GM23338 (cell line): ENCODE data around the gene LRP1B. TPM values are rescaled to one million over a fixed set of nuclear protein-coding genes. Genes with fewer than 3 reads are reported as not detected.

Source experiments
- ATAC-seq: fragments of 200-7000 bp; cut with Tn5 transposase; 3 replicates; pipeline ENCODE4 v1.9.1; 2020
- DNase-seq: peaks from one replicate; pipeline ENCODE4 v3.0.0-alpha.2; 2015; ENCODE audit warnings: low spot score
- H2AFZ ChIP-seq: fragments of 200-600 bp; sonication (generic); 2 replicates; pipeline ENCODE4 v1.8.0; 2016; ENCODE audit warnings: antibody characterized with exemption, mild to moderate bottlenecking, moderate library complexity
- H3F3A ChIP-seq: fragments of 200-600 bp; sonication (generic); replicated peaks from 2 replicates; pipeline ENCODE4 v1.8.0; 2017; ENCODE audit warnings: antibody characterized with exemption, mixed run types, low read depth
- H3K27ac ChIP-seq: fragments of 200-600 bp; sonication (generic); 2 replicates; pipeline ENCODE4 v1.6.1; 2016; ENCODE audit warnings: low read depth
- H3K27me3 ChIP-seq: fragments of 200-600 bp; sonication (generic); 2 replicates; pipeline ENCODE4 v1.8.0; 2016; ENCODE audit warnings: mild to moderate bottlenecking, mixed run types, moderate library complexity; ENCODE audit not compliant: insufficient read depth
- H3K36me3 ChIP-seq: fragments of 200-600 bp; sonication (generic); 2 replicates; pipeline ENCODE4 v1.8.0; 2016; ENCODE audit warnings: mild to moderate bottlenecking; ENCODE audit not compliant: insufficient read depth
- H3K4me1 ChIP-seq: fragments of 200-600 bp; sonication (generic); 2 replicates; pipeline ENCODE4 v1.8.0; 2016; ENCODE audit warnings: mild to moderate bottlenecking, moderate library complexity; ENCODE audit not compliant: insufficient read depth
- H3K4me2 ChIP-seq: fragments of 200-600 bp; sonication (generic); 2 replicates; pipeline ENCODE4 v1.7.1; 2017; ENCODE audit warnings: mixed run types
- H3K4me3 ChIP-seq: fragments of 200-600 bp; sonication (generic); 2 replicates; pipeline ENCODE4 v1.6.1; 2016; ENCODE audit warnings: mixed run types
- H3K79me2 ChIP-seq: fragments of 200-600 bp; sonication (generic); replicated peaks from 2 replicates; pipeline ENCODE4 v1.8.0; 2017; ENCODE audit warnings: mild to moderate bottlenecking; ENCODE audit not compliant: insufficient read depth
- H3K9me2 ChIP-seq: fragments of 200-600 bp; sonication (generic); 2 replicates; pipeline ENCODE4 v1.8.0; 2017; ENCODE audit not compliant: insufficient read depth
- H4K20me1 ChIP-seq: fragments of 200-600 bp; sonication (generic); replicated peaks from 2 replicates; pipeline ENCODE4 v1.8.0; 2017; ENCODE audit warnings: mild to moderate bottlenecking; ENCODE audit not compliant: insufficient read depth
- H3K27ac Mint-ChIP-seq: 2 replicates; pipeline ENCODE4 v1.8.0; 2020; ENCODE audit warnings: inconsistent platforms, mild to moderate bottlenecking, moderate library complexity, mixed read lengths
- H3K27me3 Mint-ChIP-seq: 3 replicates; pipeline ENCODE4 v1.8.0; 2022; ENCODE audit warnings: low read depth, mild to moderate bottlenecking, moderate library complexity, mixed read lengths, inconsistent platforms; ENCODE audit not compliant: insufficient read depth, poor library complexity
- H3K36me3 Mint-ChIP-seq: 3 replicates; pipeline ENCODE4 v1.8.0; 2021; ENCODE audit warnings: low read depth, mild to moderate bottlenecking, inconsistent platforms, moderate library complexity, mixed read lengths
- H3K4me1 Mint-ChIP-seq: 3 replicates; pipeline ENCODE4 v1.8.0; 2020; ENCODE audit warnings: mild to moderate bottlenecking, inconsistent platforms, mixed read lengths
- H3K4me3 Mint-ChIP-seq: 3 replicates; pipeline ENCODE4 v1.8.0; 2021; ENCODE audit warnings: moderate library complexity, mild to moderate bottlenecking, inconsistent platforms, mixed read lengths
- H3K9me3 Mint-ChIP-seq: 3 replicates; pipeline ENCODE4 v1.8.0; 2020; ENCODE audit warnings: moderate library complexity, mild to moderate bottlenecking, inconsistent platforms, mixed read lengths
- CREB1 ChIP-seq: fragments of 250-450 bp; sonication (Bioruptor Pico); IDR thresholded peaks from 2 replicates; pipeline ENCODE4 v1.5.0; 2020; ENCODE audit warnings: low read depth, mild to moderate bottlenecking, moderate library complexity
- EZH2phosphoT487 ChIP-seq: fragments of 200-600 bp; sonication (generic); IDR thresholded peaks from one replicate; pipeline ENCODE4 v1.8.1; 2018; ENCODE audit warnings: antibody characterized with exemption; ENCODE audit not compliant: unreplicated experiment
- POLR2AphosphoS5 ChIP-seq: IDR thresholded peaks from 2 replicates; pipeline ENCODE4 v1.6.1; 2016; ENCODE audit warnings: antibody characterized with exemption, low read depth
- ZNF331 ChIP-seq: fragments of 250-450 bp; sonication (Bioruptor Pico); IDR thresholded peaks from 2 replicates; pipeline ENCODE4 v1.5.0; 2020; ENCODE audit warnings: low read depth, mild to moderate bottlenecking, moderate library complexity
- polyA plus RNA-seq: library from polyadenylated mRNA; unstranded; fragments of >200 nt; fragmentation: Nextera tagmentation; extraction: Ambion mirVana; gene quantifications from 2 replicates; pipeline ENCODE4 v1.2.1, GENCODE V29; 2016
- total RNA-seq: library from RNA; depleted of rRNA; stranded (reverse); fragments of >200 nt; shearing (Covaris generic); gene quantifications from 2 replicates; pipeline ENCODE4 v1.2.3, GENCODE V29; 2014
- TF ChIP-seq, protein P1 (sequence below), 2 experiments: fragments of 200-600 bp in 1 of 2; sonication (generic) in 1 of 2; conservative IDR thresholded peaks; 2 replicates each; pipeline versions ENCODE4 v1.5.1 to v1.6.1; 2016 to 2017; ENCODE audit warnings: antibody characterized with exemption in 2 of 2, low read depth in 2 of 2, mild to moderate bottlenecking in 2 of 2, moderate library complexity in 1 of 2
- TF ChIP-seq, protein P2 (sequence below): IDR thresholded peaks from one replicate; pipeline ENCODE4 v1.6.1; 2018; ENCODE audit warnings: antibody characterized with exemption; ENCODE audit not compliant: unreplicated experiment
- TF ChIP-seq, protein P3 (sequence below): fragments of 250-450 bp; sonication (Bioruptor Pico); IDR thresholded peaks from 2 replicates; pipeline ENCODE4 v1.5.0; 2020; ENCODE audit warnings: mild to moderate bottlenecking, moderate library complexity
- TF ChIP-seq, protein P4 (sequence below): IDR thresholded peaks from 2 replicates; pipeline ENCODE4 v1.6.1; 2016; ENCODE audit warnings: antibody characterized with exemption

Gene LRP1B
- total and polyA plus RNA-seq, 2 experiments from 2014 or later: 0.15 to 0.97 TPM

DNA sequence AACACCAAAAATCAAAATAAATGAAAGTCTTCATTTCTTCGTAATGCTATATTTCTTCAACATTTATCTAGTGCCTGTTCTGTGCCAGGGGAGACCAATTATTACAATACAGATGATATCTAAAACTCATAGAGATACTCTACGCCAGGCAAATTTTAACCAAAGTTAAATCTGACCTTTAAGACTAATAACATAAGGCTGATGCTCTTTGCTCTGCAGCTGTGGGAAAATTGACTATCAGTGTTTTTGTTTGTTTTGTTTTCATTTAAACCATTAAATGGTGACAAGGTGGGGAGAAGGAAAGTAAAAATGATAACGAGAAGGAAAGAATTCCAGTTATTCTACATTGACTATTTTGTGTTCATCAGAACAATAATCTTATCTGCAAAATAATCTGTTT lies 406.4 kb downstream of the LRP1B start:
- no peak overlapping the region for H3K27ac Mint-ChIP-seq
- H3K9me3 Mint-ChIP-seq: no peaks in the 10 kb centered on the region; the same call in 2 of the 3 replicates
- peaks cover 12% of the 10 kb centered on the region for H3K4me1 Mint-ChIP-seq

DNA sequence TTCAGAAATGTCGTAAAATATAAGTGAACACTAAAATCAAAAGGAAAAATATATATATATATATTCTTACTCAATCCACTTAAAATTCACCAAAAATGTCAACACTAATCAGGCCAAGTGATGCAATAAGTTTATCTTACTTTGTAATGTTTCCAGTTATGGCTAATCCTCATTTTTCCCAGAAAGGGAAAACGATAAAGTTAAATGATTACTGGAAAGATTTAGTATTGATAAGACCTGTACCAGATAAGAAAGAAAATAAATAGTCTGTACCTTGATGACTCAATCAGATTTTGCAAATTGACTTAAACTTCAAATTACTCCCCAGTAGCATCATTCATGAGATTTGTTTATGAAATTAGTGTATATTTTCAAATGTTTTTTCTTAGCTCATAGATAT lies 407.0 kb downstream of the LRP1B start:
- TF ChIP-seq CREB1 (CRISPR knock-in tag) (no peak), POLR2AphosphoS5 (no peak), ZNF331 (CRISPR knock-in tag) (no peak), EZH2phosphoT487 (no peak)
- TF ChIP-seq, protein P1, sequence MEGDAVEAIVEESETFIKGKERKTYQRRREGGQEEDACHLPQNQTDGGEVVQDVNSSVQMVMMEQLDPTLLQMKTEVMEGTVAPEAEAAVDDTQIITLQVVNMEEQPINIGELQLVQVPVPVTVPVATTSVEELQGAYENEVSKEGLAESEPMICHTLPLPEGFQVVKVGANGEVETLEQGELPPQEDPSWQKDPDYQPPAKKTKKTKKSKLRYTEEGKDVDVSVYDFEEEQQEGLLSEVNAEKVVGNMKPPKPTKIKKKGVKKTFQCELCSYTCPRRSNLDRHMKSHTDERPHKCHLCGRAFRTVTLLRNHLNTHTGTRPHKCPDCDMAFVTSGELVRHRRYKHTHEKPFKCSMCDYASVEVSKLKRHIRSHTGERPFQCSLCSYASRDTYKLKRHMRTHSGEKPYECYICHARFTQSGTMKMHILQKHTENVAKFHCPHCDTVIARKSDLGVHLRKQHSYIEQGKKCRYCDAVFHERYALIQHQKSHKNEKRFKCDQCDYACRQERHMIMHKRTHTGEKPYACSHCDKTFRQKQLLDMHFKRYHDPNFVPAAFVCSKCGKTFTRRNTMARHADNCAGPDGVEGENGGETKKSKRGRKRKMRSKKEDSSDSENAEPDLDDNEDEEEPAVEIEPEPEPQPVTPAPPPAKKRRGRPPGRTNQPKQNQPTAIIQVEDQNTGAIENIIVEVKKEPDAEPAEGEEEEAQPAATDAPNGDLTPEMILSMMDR (conservative IDR thresholded peaks at IDR 0.05; ENCODE audit: low read depth in 2 of 2): no peak
- TF ChIP-seq, protein P2, sequence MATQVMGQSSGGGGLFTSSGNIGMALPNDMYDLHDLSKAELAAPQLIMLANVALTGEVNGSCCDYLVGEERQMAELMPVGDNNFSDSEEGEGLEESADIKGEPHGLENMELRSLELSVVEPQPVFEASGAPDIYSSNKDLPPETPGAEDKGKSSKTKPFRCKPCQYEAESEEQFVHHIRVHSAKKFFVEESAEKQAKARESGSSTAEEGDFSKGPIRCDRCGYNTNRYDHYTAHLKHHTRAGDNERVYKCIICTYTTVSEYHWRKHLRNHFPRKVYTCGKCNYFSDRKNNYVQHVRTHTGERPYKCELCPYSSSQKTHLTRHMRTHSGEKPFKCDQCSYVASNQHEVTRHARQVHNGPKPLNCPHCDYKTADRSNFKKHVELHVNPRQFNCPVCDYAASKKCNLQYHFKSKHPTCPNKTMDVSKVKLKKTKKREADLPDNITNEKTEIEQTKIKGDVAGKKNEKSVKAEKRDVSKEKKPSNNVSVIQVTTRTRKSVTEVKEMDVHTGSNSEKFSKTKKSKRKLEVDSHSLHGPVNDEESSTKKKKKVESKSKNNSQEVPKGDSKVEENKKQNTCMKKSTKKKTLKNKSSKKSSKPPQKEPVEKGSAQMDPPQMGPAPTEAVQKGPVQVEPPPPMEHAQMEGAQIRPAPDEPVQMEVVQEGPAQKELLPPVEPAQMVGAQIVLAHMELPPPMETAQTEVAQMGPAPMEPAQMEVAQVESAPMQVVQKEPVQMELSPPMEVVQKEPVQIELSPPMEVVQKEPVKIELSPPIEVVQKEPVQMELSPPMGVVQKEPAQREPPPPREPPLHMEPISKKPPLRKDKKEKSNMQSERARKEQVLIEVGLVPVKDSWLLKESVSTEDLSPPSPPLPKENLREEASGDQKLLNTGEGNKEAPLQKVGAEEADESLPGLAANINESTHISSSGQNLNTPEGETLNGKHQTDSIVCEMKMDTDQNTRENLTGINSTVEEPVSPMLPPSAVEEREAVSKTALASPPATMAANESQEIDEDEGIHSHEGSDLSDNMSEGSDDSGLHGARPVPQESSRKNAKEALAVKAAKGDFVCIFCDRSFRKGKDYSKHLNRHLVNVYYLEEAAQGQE: no peak
- TF ChIP-seq, protein P3, sequence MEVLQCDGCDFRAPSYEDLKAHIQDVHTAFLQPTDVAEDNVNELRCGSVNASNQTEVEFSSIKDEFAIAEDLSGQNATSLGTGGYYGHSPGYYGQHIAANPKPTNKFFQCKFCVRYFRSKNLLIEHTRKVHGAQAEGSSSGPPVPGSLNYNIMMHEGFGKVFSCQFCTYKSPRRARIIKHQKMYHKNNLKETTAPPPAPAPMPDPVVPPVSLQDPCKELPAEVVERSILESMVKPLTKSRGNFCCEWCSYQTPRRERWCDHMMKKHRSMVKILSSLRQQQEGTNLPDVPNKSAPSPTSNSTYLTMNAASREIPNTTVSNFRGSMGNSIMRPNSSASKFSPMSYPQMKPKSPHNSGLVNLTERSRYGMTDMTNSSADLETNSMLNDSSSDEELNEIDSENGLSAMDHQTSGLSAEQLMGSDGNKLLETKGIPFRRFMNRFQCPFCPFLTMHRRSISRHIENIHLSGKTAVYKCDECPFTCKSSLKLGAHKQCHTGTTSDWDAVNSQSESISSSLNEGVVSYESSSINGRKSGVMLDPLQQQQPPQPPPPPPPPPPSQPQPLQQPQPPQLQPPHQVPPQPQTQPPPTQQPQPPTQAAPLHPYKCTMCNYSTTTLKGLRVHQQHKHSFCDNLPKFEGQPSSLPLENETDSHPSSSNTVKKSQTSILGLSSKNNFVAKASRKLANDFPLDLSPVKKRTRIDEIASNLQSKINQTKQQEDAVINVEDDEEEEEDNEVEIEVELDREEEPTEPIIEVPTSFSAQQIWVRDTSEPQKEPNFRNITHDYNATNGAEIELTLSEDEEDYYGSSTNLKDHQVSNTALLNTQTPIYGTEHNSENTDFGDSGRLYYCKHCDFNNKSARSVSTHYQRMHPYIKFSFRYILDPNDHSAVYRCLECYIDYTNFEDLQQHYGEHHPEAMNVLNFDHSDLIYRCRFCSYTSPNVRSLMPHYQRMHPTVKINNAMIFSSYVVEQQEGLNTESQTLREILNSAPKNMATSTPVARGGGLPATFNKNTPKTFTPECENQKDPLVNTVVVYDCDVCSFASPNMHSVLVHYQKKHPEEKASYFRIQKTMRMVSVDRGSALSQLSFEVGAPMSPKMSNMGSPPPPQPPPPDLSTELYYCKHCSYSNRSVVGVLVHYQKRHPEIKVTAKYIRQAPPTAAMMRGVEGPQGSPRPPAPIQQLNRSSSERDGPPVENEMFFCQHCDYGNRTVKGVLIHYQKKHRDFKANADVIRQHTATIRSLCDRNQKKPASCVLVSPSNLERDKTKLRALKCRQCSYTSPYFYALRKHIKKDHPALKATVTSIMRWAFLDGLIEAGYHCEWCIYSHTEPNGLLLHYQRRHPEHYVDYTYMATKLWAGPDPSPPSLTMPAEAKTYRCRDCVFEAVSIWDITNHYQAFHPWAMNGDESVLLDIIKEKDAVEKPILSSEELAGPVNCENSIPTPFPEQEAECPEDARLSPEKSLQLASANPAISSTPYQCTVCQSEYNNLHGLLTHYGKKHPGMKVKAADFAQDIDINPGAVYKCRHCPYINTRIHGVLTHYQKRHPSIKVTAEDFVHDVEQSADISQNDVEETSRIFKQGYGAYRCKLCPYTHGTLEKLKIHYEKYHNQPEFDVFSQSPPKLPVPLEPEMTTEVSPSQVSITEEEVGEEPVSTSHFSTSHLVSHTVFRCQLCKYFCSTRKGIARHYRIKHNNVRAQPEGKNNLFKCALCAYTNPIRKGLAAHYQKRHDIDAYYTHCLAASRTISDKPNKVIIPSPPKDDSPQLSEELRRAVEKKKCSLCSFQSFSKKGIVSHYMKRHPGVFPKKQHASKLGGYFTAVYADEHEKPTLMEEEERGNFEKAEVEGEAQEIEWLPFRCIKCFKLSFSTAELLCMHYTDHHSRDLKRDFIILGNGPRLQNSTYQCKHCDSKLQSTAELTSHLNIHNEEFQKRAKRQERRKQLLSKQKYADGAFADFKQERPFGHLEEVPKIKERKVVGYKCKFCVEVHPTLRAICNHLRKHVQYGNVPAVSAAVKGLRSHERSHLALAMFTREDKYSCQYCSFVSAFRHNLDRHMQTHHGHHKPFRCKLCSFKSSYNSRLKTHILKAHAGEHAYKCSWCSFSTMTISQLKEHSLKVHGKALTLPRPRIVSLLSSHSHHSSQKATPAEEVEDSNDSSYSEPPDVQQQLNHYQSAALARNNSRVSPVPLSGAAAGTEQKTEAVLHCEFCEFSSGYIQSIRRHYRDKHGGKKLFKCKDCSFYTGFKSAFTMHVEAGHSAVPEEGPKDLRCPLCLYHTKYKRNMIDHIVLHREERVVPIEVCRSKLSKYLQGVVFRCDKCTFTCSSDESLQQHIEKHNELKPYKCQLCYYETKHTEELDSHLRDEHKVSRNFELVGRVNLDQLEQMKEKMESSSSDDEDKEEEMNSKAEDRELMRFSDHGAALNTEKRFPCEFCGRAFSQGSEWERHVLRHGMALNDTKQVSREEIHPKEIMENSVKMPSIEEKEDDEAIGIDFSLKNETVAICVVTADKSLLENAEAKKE: no peak
- no peak for DNase-seq
- peaks cover 3% of the 10 kb centered on the region; the same call in 1 of the 2 replicates for H3K9me2 ChIP-seq
- no peak overlapping the region for H3K4me2 ChIP-seq
- Mint-ChIP-seq H3K9me3 (no peaks in the 10 kb centered on the region; the same call in 2 of the 3 replicates), H3K4me1 (peaks cover 10% of the 10 kb centered on the region), H3K36me3 (no peaks in the 10 kb centered on the region), H3K27ac (no peak overlapping the region; the same call in 1 of the 2 replicates), H3K4me3 (no peak overlapping the region), H3K27me3 (no peaks in the 10 kb centered on the region)
- H3K27me3 ChIP-seq: no peaks in the 10 kb centered on the region
- no peak overlapping the region for H2AFZ ChIP-seq
- H3K4me3 ChIP-seq: no peak overlapping the region
- no peaks in the 10 kb centered on the region for H3K36me3 ChIP-seq
- no peak overlapping the region for H3K27ac ChIP-seq
- ATAC-seq: no peak
- H3F3A ChIP-seq: no peaks in the 10 kb centered on the region
- no peaks in the 10 kb centered on the region for H3K79me2 ChIP-seq
- no peaks in the 10 kb centered on the region for H3K4me1 ChIP-seq
- no peaks in the 10 kb centered on the region for H4K20me1 ChIP-seq

More for the DNA sequence above, 406.4 kb downstream of the LRP1B start:
- H3K9me2 ChIP-seq: peaks cover 6% of the 10 kb centered on the region; the same call in 1 of the 2 replicates
- H3K27ac ChIP-seq: no peak overlapping the region
- no peaks in the 10 kb centered on the region for H3K4me1 ChIP-seq
- H3K4me2 ChIP-seq: no peak overlapping the region
- ATAC-seq: no peak
- Mint-ChIP-seq H3K27me3 (no peaks in the 10 kb centered on the region), H3K4me3 (no peak overlapping the region), H3K36me3 (no peaks in the 10 kb centered on the region)
- no peaks in the 10 kb centered on the region for H3K36me3 ChIP-seq
- no peak overlapping the region for H3K4me3 ChIP-seq
- H4K20me1 ChIP-seq: no peaks in the 10 kb centered on the region
- no peak overlapping the region for H2AFZ ChIP-seq
- H3K79me2 ChIP-seq: no peaks in the 10 kb centered on the region
- DNase-seq: no peak
- TF ChIP-seq, protein P4, sequence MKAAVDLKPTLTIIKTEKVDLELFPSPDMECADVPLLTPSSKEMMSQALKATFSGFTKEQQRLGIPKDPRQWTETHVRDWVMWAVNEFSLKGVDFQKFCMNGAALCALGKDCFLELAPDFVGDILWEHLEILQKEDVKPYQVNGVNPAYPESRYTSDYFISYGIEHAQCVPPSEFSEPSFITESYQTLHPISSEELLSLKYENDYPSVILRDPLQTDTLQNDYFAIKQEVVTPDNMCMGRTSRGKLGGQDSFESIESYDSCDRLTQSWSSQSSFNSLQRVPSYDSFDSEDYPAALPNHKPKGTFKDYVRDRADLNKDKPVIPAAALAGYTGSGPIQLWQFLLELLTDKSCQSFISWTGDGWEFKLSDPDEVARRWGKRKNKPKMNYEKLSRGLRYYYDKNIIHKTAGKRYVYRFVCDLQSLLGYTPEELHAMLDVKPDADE: no peak
- H3F3A ChIP-seq: no peaks in the 10 kb centered on the region
- H3K27me3 ChIP-seq: no peaks in the 10 kb centered on the region
